ENCODE measurements around the gene NCAPG2. TPM values are rescaled to one million over a fixed set of nuclear protein-coding genes. Genes with fewer than 3 reads are reported as not detected.
A peak's percentile ranks its signal among the peaks of the same experiment; 100 is the strongest.

NCAPG2 gene
- total RNA-seq, 1 donor from 2014 or later = 8.2 TPM

DNA sequence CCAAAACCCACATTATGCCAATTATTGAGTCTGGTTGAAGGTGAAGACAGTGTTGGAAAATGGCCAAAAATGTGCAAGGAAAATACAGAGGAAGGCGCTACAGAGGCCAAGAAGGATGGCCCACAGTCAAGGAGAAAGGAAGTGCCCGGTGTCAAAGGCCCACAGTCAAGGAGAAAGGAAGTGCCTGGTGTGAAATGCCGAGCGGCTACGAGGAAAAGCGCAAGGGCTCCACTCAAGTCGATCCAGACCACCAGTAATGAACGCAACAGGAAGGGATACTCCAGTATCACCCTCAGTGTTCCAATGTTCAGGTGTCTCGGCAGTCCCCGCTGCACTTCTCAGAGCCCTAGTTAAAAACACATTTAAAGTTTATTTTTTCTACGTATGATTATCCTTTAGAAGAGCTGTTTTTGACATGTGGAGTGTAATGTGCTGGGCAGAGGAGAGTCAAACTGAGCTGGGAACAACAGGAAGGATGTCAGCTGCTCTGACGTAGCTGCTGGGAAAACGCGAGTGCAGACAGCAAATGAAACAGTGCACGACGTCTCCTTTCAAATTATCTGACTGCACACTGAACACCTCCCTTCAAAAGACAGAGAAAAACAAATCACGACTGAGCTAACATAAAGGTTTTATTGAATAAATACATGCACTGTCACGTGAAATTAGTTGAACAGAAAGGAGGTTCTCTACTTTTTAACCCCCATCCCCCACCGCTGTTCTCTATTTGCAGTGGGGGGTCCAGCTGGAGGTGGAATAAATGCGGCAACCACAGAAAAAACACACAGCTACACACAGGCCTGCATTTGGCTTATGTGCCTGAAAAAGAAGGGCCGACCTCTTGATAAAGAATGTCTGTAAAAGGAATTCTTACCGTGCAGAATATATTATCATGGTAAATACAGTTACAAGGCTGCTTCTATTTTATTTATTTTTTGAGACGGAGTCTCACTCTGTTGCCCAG lies 26.1 kb upstream of the NCAPG2 start:
- DNase-seq (no peak), ATAC-seq (ENCODE audit: low read depth) (no peak)
- intact Hi-C loops (cut with micrococcal nuclease) = no loop called here
- CTCF ChIA-PET = interaction anchor here (1.1 kb wide), 1 partner anchor 246 kb away, joined by 3 read pairs; no protein-coding TSS in a partner anchor
- POLR2A ChIA-PET = no interaction called here
- Mint-ChIP-seq H3K36me3 (ENCODE audit: low read depth) (peaks cover 30% of the 10 kb centered on the region), H3K27ac (no peak overlapping the region), H3K4me3 (no peak overlapping the region), H3K9me3 (no peaks in the 10 kb centered on the region), H3K4me1 (no peaks in the 10 kb centered on the region), H3K27me3 (no peaks in the 10 kb centered on the region)
- TF ChIP-seq CTCF (IDR thresholded peaks at IDR 0.05) = no peak

- intact Hi-C loops (cut with micrococcal nuclease) = no loop called here
- CTCF ChIA-PET = no interaction called here
- peak overlapping the region; percentile 4 for H3K27ac Mint-ChIP-seq
- ATAC-seq (ENCODE audit: low read depth) (no peak), DNase-seq (no peak)
- no peaks in the 10 kb centered on the region for H3K9me3 Mint-ChIP-seq
- H3K36me3 Mint-ChIP-seq (ENCODE audit: low read depth) = peaks cover 24% of the 10 kb centered on the region
- no peaks in the 10 kb centered on the region for H3K27me3 Mint-ChIP-seq
- no peak overlapping the region for H3K4me3 Mint-ChIP-seq
- TF ChIP-seq CTCF (IDR thresholded peaks at IDR 0.05) = no peak
- H3K4me1 Mint-ChIP-seq = no peaks in the 10 kb centered on the region
- POLR2A ChIA-PET = no interaction called here
These were observed 25.2 kb upstream of the NCAPG2 start for GRCh38 chr7:158729646-158730382.

DNA sequence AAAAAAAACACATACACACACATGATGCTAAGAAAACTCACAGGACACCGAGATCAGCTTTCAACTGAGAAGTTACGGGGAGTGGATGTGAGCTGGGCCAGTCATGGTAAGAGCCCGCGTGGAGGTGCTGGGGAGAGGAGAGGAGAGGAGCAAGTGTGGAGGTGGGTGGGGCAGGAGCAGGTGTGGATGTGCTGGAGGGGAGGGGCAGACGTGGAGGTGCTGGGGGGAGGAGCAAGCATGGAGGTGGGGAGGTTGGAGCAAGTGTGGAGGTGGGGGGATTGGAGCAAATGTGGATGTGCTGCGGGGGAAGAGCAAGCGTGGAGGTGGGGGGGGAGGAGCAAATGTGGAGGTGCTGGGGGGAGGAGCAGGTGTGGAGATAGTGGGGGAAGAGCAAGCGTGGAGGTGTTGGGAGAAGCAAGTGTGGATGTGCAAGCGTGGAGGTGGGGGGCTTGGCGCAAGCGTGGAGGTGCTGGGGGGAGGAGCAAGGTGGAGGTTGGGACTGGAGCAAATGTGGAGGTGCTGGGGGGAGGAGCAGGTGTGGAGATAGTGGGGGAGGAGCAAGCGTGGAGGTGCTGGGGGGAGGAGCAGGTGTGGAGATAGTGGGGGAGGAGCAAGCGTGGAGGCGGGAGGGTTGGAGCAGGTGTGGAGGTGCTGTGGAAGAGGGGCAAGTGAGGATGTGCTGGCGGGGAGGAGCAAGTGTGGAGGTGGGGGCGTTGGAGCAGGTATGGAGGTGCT lies 24.5 kb upstream of the NCAPG2 start:
- DNase-seq (no peak), ATAC-seq (ENCODE audit: low read depth) (no peak)
- CTCF ChIA-PET = no interaction called here
- Mint-ChIP-seq H3K36me3 (ENCODE audit: low read depth) (peaks cover 19% of the 10 kb centered on the region), H3K4me3 (no peak overlapping the region), H3K9me3 (no peaks in the 10 kb centered on the region), H3K4me1 (no peaks in the 10 kb centered on the region), H3K27ac (no peak overlapping the region), H3K27me3 (no peaks in the 10 kb centered on the region)
- POLR2A ChIA-PET = no interaction called here
- TF ChIP-seq CTCF (IDR thresholded peaks at IDR 0.05) = no peak
- intact Hi-C loops (cut with micrococcal nuclease) = no loop called here

DNA sequence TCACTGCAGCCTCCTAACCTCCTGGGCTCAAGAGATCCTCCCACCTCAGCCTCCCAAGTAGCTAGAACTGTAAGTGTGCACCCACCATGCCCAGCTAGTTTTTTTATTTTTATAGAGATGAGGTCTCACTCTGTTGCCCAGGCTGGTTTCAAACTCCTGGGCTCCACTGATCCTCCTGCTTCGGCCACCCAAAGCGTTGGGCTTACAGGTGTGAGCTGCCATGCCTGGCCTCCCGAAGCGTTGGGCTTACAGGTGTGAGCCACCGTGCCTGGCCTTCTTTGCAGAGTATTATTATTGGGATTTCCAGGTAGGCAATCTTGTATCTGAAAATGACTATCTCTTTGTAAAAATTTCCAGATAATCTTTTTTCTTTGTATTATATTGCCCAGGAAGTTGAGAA lies 23.1 kb upstream of the NCAPG2 start:
- peaks cover 18% of the 10 kb centered on the region for H3K36me3 Mint-ChIP-seq (ENCODE audit: low read depth)
- intact Hi-C loops (cut with micrococcal nuclease) = no loop called here
- H3K9me3 Mint-ChIP-seq = no peaks in the 10 kb centered on the region
- POLR2A ChIA-PET = no interaction called here
- no peak overlapping the region for H3K27ac Mint-ChIP-seq
- CTCF ChIA-PET = no interaction called here
- no peak overlapping the region for H3K4me3 Mint-ChIP-seq
- no peaks in the 10 kb centered on the region for H3K4me1 Mint-ChIP-seq
- DNase-seq (no peak), ATAC-seq (ENCODE audit: low read depth) (no peak)
- no peaks in the 10 kb centered on the region for H3K27me3 Mint-ChIP-seq
- no peak for TF ChIP-seq CTCF (IDR thresholded peaks at IDR 0.05)
